Ishikawa (cell line): ENCODE results near the gene ARHGEF11.

Experiments
- EP300 ChIP-seq: IDR thresholded peaks from 2 replicates; pipeline ENCODE4 v1.6.1; 2012; ENCODE audit warnings: borderline replicate concordance
- NFIC ChIP-seq: IDR thresholded peaks from 2 replicates; pipeline ENCODE4 v1.6.1; 2012
- RAD21 ChIP-seq: IDR thresholded peaks from 2 replicates; pipeline ENCODE4 v1.6.1; 2012; ENCODE audit warnings: low read depth
- TAF1 ChIP-seq: IDR thresholded peaks from 2 replicates; pipeline ENCODE4 v1.6.1; 2012; ENCODE audit warnings: low read depth, mild to moderate bottlenecking
- TCF12 ChIP-seq: IDR thresholded peaks from 2 replicates; pipeline ENCODE4 v1.6.1; 2012; ENCODE audit warnings: low read depth
- YY1 ChIP-seq: IDR thresholded peaks from 2 replicates; pipeline ENCODE4 v1.6.1; 2012; ENCODE audit warnings: low read depth

DNA sequence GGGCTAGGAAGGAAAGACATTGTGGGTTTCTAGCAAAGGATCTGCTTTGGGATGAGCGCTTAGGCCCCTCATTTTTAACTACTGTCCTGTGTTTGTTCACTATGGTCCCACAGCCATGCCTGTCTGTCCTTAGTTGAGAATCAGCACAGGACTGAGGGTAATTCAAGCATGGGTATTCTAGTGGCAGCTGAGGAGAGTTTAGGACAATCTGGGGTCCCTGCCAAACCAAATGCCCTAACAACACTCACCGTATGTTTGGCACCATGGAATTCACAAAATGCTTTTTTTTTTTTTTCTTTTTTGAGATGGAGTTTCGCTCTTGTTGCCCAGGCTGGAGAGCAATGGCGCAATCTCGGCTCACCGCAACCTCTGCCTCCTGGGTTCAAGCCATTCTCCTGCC is 10.4 kb downstream of the ARHGEF11 start:
- TF ChIP-seq YY1 (no peak), RAD21 (no peak), TAF1 (no peak), NFIC (no peak), TCF12 (no peak), EP300 (no peak)
